Right atrium auricular region (tissue), 2 donors: ENCODE data around the gene SIRT2. TPM values are rescaled to one million over a fixed set of nuclear protein-coding genes. Genes with fewer than 3 reads are reported as not detected.
"Not testable (repeated sequence)": the region's sequence is repeated elsewhere in the genome, so short reads cannot be mapped to it uniquely, and the experiment has no call there.

ENCODE experiments used
- DNase-seq: peaks from one replicate; pipeline ENCODE4 v3.0.0-alpha.2; 2019; ENCODE audit warnings: low spot score
- H3K27ac ChIP-seq, 2 donors: fragments of 200-600 bp; sonication (generic); 1 replicate in 1 of 2; 2 replicates in 1 of 2; pipeline ENCODE4 v1.5.1; 2016 to 2019
- H3K27me3 ChIP-seq, 2 donors: fragments of 200-600 bp; sonication (generic); one replicate each; pipeline versions ENCODE4 v1.5.1 to v1.6.0; 2017 to 2019
- H3K36me3 ChIP-seq: fragments of 200-600 bp; sonication (generic); one replicate; pipeline ENCODE4 v1.5.1; 2016
- H3K4me1 ChIP-seq, 2 donors: fragments of 200-600 bp; sonication (generic); one replicate each; pipeline versions ENCODE4 v1.5.1 to v1.6.0; 2017 to 2019
- H3K4me3 ChIP-seq, 2 donors: fragments of 200-600 bp; sonication (generic); 1 replicate in 1 of 2; 2 replicates in 1 of 2; pipeline ENCODE4 v1.5.1; 2017 to 2019; ENCODE audit warnings: mild to moderate bottlenecking in 1 of 2, moderate library complexity in 1 of 2
- H3K9me3 ChIP-seq, 2 donors: fragments of 200-600 bp; sonication (generic); one replicate each; pipeline ENCODE4 v1.5.1; 2019
- CTCF ChIP-seq, 2 donors: fragments of 200-600 bp; sonication (generic); IDR thresholded peaks; one replicate each; pipeline ENCODE4 v1.5.1; 2019; ENCODE audit warnings: antibody characterized with exemption in 2 of 2
- total RNA-seq, 2 donors: library from RNA; depleted of rRNA; stranded (reverse); fragments of >200 nt; gene quantifications; one replicate each; pipeline ENCODE4 v1.1.0, GENCODE V29; 2016

SIRT2 gene
- total RNA-seq, 2 donors from 2014 or later: 91.5 to 170 TPM

- Histone ChIP-seq H3K9me3 (no peaks in the 10 kb centered on the region), H3K27ac (no peak overlapping the region), H3K36me3 (no peaks in the 10 kb centered on the region), H3K4me1 (peaks cover 0 to 14% of the 10 kb centered on the region in 2 donors), H3K27me3 (no peaks in the 10 kb centered on the region), H3K4me3 (no peak overlapping the region)
- no peak for DNase-seq
- TF ChIP-seq CTCF (IDR thresholded peaks at IDR 0.05): no peak
Observed at GRCh38 chr19:38861368-38861767, 38.0 kb downstream of the SIRT2 start.

- not testable (repeated sequence) for H3K27me3 ChIP-seq, H3K9me3 ChIP-seq, H3K36me3 ChIP-seq, DNase-seq, H3K4me3 ChIP-seq, H3K27ac ChIP-seq
- peaks cover 0 to 14% of the 10 kb centered on the region in 2 donors for H3K4me1 ChIP-seq
Observed at GRCh38 chr19:38859631-38860204, 39.7 kb downstream of the SIRT2 start.

DNA sequence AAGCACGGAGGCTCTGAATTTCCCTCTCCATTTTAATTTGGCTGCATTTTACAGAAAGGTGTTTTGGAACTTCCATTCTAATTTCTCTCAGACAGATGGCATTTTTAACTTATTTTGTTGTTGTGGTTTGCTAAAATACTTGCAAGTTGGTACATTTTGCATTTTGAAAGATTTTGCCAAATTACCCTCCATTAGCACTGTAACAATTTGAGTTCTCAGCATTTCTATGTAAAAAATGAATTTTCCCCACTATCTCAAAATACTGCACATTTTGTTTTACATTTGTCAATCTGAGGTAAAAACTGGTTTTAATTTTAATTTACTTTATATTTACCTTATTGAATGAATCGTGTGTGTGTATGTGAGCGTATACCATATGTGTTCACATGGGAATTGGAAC is 42.6 kb downstream of the SIRT2 start:
- no peak for TF ChIP-seq CTCF (IDR thresholded peaks at IDR 0.05)
- no peaks in the 10 kb centered on the region for H3K9me3 ChIP-seq
- no peak overlapping the region for H3K4me3 ChIP-seq
- DNase-seq: no peak
- H3K27ac ChIP-seq: no peak overlapping the region
- peaks cover 0 to 8% of the 10 kb centered on the region in 2 donors for H3K4me1 ChIP-seq
- H3K36me3 ChIP-seq: no peaks in the 10 kb centered on the region
- no peaks in the 10 kb centered on the region for H3K27me3 ChIP-seq

DNA sequence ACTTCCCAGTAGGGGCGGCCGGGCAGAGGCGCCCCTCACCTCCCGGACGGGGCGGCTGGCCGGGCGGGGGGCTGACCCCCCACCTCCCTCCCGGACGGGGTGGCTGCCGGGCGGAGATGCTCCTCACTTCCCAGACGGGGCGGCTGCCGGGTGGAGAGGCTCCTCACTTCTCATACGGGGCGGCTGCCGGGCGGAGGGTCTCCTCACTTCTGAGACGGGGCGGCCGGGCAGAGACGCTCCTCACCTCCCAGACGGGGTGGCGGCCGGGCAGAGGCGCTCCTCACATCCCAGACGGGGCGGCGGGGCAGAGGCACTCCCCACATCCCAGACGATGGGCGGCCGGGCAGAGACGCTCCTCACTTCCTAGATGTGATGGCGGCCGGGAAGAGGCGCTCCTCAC is 43.7 kb downstream of the SIRT2 start:
- H3K9me3 ChIP-seq, H3K27ac ChIP-seq, H3K27me3 ChIP-seq, H3K4me3 ChIP-seq, H3K36me3 ChIP-seq, DNase-seq: not testable (repeated sequence)
- peaks cover 0 to 15% of the 10 kb centered on the region in 2 donors for H3K4me1 ChIP-seq

GRCh38 chr19:38854961-38855360 is 44.5 kb downstream of the SIRT2 start:
- not testable (repeated sequence) for H3K36me3 ChIP-seq, DNase-seq, H3K27me3 ChIP-seq, H3K4me3 ChIP-seq, H3K9me3 ChIP-seq, H3K27ac ChIP-seq
- H3K4me1 ChIP-seq: peaks cover 0 to 17% of the 10 kb centered on the region in 2 donors

DNA sequence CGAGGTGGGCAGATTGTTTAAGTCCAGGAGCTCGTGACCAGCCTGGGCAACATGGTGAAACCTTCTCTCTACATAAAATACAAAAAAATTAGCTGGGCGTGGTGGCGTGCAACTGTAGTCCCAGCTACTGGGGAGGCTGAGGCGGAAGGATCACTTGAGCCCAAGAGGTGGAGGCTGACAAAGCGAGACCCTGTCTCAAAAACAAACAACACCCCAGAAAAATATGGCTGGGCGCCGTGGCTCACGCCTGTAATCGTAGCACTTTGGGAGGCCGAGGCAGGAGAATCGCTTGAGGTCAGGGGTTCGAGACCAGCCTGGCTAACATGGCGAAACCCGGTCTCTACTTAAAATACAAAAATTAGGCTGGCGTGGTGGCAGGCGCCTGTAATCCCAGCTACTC is 46.2 kb downstream of the SIRT2 start:
- DNase-seq: no peak
- Histone ChIP-seq H3K4me3 (peak overlapping the region in 1 of 2 donors; percentile 79), H3K27ac (peak overlapping the region in 1 of 2 donors; percentile 96)

More for the DNA sequence above, 46.2 kb downstream of the SIRT2 start:
- TF ChIP-seq CTCF (IDR thresholded peaks at IDR 0.05): no peak
- no peaks in the 10 kb centered on the region for H3K9me3 ChIP-seq
- peaks cover 0 to 26% of the 10 kb centered on the region in 2 donors for H3K4me1 ChIP-seq
- peaks cover 2% of the 10 kb centered on the region for H3K36me3 ChIP-seq
- no peaks in the 10 kb centered on the region for H3K27me3 ChIP-seq
